ENCODE measurements around the gene CFAP73. TPM values are rescaled to one million over a fixed set of nuclear protein-coding genes. Genes with fewer than 3 reads are reported as not detected.

CFAP73 gene
- total RNA-seq, 1 experiment from 2014 or later, result 0.94 TPM

DNA sequence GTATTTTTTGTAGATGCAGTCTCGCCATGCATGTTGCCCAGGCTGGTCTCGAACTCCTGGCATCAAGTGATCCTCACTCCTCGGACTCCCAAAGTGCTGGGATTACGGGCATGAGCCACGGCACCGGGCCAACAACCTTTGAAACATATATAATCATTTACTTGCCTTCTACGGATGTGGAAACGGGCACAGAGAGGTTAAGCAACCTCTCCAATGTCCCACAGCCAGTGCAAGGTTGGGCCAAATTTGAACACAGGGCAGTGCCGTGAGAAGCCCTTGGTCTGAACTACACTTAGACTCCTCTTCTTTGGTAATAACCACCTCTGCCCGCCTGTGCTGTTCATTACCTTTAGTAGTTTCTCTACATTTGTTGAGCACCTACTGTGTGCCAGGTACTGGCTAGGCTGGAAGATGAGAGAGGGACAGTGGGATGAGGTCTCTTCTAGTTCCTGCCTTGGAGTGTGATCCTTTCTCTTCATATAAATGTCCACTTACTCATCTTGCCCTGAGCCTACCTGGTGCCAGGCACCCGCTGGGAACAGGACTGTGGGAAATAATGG is 33.6 kb downstream of the CFAP73 start:
- Mint-ChIP-seq H3K9me3 (no peaks in the 10 kb centered on the region), H3K4me1 (peaks cover 14% of the 10 kb centered on the region), H3K27ac (no peak overlapping the region; the same call in 1 of the 2 replicates), H3K4me3 (peak overlapping the region; percentile 88), H3K27me3 (ENCODE audit: low read depth) (no peaks in the 10 kb centered on the region), H3K36me3 (peaks cover 44% of the 10 kb centered on the region)
- DNase-seq (ENCODE audit: low spot score) (no peak), ATAC-seq (no peak)
- POLR2A ChIA-PET, result interaction anchor here (0.6 kb wide), 1 partner anchor 1051 kb away, joined by 3 read pairs; no protein-coding TSS in a partner anchor
- TF ChIP-seq GRHL2 (CRISPR knock-in tag; IDR thresholded peaks at IDR 0.05; ENCODE audit: insufficient replicate concordance, severe bottlenecking) (no peak), ETV6 (CRISPR knock-in tag; IDR thresholded peaks at IDR 0.05) (no peak), TCF7 (CRISPR knock-in tag; IDR thresholded peaks at IDR 0.05; ENCODE audit: low read depth) (no peak), NR2C2 (CRISPR knock-in tag; IDR thresholded peaks at IDR 0.05) (no peak), EMX1 (CRISPR knock-in tag; IDR thresholded peaks at IDR 0.05) (no peak), NFYB (CRISPR knock-in tag; conservative IDR thresholded peaks at IDR 0.05; ENCODE audit: low read depth) (no peak), ZNF423 (CRISPR knock-in tag; IDR thresholded peaks at IDR 0.05) (no peak), NR1H2 (CRISPR knock-in tag; IDR thresholded peaks at IDR 0.05) (no peak), JUN (CRISPR knock-in tag; IDR thresholded peaks at IDR 0.05) (no peak), ZBTB21 (CRISPR knock-in tag; IDR thresholded peaks at IDR 0.05; ENCODE audit: borderline replicate concordance) (no peak), MXD4 (CRISPR knock-in tag; IDR thresholded peaks at IDR 0.05; ENCODE audit: borderline replicate concordance) (no peak), FOXP1 (CRISPR knock-in tag; IDR thresholded peaks at IDR 0.05; ENCODE audit: borderline replicate concordance) (no peak), NR3C1 (CRISPR knock-in tag; conservative IDR thresholded peaks at IDR 0.05; ENCODE audit: low read depth) (no peak), TP53 (CRISPR knock-in tag; IDR thresholded peaks at IDR 0.05) (no peak)
- TF ChIP-seq, protein P1, sequence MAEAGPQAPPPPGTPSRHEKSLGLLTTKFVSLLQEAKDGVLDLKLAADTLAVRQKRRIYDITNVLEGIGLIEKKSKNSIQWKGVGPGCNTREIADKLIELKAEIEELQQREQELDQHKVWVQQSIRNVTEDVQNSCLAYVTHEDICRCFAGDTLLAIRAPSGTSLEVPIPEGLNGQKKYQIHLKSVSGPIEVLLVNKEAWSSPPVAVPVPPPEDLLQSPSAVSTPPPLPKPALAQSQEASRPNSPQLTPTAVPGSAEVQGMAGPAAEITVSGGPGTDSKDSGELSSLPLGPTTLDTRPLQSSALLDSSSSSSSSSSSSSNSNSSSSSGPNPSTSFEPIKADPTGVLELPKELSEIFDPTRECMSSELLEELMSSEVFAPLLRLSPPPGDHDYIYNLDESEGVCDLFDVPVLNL (CRISPR knock-in tag; IDR thresholded peaks at IDR 0.05; ENCODE audit: borderline replicate concordance, low read depth), result no peak
- TF ChIP-seq, protein P2, sequence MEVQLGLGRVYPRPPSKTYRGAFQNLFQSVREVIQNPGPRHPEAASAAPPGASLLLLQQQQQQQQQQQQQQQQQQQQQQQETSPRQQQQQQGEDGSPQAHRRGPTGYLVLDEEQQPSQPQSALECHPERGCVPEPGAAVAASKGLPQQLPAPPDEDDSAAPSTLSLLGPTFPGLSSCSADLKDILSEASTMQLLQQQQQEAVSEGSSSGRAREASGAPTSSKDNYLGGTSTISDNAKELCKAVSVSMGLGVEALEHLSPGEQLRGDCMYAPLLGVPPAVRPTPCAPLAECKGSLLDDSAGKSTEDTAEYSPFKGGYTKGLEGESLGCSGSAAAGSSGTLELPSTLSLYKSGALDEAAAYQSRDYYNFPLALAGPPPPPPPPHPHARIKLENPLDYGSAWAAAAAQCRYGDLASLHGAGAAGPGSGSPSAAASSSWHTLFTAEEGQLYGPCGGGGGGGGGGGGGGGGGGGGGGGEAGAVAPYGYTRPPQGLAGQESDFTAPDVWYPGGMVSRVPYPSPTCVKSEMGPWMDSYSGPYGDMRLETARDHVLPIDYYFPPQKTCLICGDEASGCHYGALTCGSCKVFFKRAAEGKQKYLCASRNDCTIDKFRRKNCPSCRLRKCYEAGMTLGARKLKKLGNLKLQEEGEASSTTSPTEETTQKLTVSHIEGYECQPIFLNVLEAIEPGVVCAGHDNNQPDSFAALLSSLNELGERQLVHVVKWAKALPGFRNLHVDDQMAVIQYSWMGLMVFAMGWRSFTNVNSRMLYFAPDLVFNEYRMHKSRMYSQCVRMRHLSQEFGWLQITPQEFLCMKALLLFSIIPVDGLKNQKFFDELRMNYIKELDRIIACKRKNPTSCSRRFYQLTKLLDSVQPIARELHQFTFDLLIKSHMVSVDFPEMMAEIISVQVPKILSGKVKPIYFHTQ (CRISPR knock-in tag; IDR thresholded peaks at IDR 0.05), result no peak
- TF ChIP-seq, protein P3, sequence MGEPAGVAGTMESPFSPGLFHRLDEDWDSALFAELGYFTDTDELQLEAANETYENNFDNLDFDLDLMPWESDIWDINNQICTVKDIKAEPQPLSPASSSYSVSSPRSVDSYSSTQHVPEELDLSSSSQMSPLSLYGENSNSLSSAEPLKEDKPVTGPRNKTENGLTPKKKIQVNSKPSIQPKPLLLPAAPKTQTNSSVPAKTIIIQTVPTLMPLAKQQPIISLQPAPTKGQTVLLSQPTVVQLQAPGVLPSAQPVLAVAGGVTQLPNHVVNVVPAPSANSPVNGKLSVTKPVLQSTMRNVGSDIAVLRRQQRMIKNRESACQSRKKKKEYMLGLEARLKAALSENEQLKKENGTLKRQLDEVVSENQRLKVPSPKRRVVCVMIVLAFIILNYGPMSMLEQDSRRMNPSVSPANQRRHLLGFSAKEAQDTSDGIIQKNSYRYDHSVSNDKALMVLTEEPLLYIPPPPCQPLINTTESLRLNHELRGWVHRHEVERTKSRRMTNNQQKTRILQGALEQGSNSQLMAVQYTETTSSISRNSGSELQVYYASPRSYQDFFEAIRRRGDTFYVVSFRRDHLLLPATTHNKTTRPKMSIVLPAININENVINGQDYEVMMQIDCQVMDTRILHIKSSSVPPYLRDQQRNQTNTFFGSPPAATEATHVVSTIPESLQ (CRISPR knock-in tag; IDR thresholded peaks at IDR 0.05), result no peak
- TF ChIP-seq, protein P4, sequence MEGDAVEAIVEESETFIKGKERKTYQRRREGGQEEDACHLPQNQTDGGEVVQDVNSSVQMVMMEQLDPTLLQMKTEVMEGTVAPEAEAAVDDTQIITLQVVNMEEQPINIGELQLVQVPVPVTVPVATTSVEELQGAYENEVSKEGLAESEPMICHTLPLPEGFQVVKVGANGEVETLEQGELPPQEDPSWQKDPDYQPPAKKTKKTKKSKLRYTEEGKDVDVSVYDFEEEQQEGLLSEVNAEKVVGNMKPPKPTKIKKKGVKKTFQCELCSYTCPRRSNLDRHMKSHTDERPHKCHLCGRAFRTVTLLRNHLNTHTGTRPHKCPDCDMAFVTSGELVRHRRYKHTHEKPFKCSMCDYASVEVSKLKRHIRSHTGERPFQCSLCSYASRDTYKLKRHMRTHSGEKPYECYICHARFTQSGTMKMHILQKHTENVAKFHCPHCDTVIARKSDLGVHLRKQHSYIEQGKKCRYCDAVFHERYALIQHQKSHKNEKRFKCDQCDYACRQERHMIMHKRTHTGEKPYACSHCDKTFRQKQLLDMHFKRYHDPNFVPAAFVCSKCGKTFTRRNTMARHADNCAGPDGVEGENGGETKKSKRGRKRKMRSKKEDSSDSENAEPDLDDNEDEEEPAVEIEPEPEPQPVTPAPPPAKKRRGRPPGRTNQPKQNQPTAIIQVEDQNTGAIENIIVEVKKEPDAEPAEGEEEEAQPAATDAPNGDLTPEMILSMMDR (IDR thresholded peaks at IDR 0.05), result no peak
- TF ChIP-seq, protein P5, sequence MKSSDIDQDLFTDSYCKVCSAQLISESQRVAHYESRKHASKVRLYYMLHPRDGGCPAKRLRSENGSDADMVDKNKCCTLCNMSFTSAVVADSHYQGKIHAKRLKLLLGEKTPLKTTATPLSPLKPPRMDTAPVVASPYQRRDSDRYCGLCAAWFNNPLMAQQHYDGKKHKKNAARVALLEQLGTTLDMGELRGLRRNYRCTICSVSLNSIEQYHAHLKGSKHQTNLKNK (CRISPR knock-in tag; IDR thresholded peaks at IDR 0.05), result no peak
- CTCF ChIA-PET, result interaction anchor here (4.3 kb wide), 1 partner anchor 8 kb away, joined by 21 read pairs; no protein-coding TSS in a partner anchor
